BJ (cell line): ENCODE results near the gene ZNF630. TPM values are rescaled to one million over a fixed set of nuclear protein-coding genes. Genes with fewer than 3 reads are reported as not detected.
A peak's percentile ranks its signal among the peaks of the same experiment; 100 is the strongest.
"Not testable (repeated sequence)": the region's sequence is repeated elsewhere in the genome, so short reads cannot be mapped to it uniquely, and the experiment has no call there.

Experiments
- CTCF ChIA-PET: fragments of 350-600 bp; formaldehyde crosslinking; extraction: SDS; loops from one replicate; lab custom pipeline; 2021; ENCODE audit warnings: antibody characterized with exemption, inconsistent platforms; lab: Yijun Ruan, JAX
- POLR2A ChIA-PET: fragments of 300-600 bp; sonication (Branson Sonifier 250); formaldehyde crosslinking; extraction: SDS; loops from one replicate; lab custom pipeline; 2021; ENCODE audit warnings: antibody characterized with exemption; lab: Charles Lee
- DNase-seq: peaks from one replicate; pipeline ENCODE4 v3.0.0-alpha.2; 2011; ENCODE audit warnings: low read depth
- H3K27me3 ChIP-seq: 2 replicates; pipeline ENCODE4 v1.6.0; 2011; ENCODE audit warnings: low read length; ENCODE audit not compliant: control insufficient read depth, insufficient read depth
- H3K36me3 ChIP-seq: 2 replicates; pipeline ENCODE4 v1.5.1; 2011; ENCODE audit warnings: low read length; ENCODE audit not compliant: control insufficient read depth, insufficient read depth
- H3K4me3 ChIP-seq: 2 replicates; pipeline ENCODE4 v1.5.1; 2011; ENCODE audit warnings: low read depth, mild to moderate bottlenecking, control low read depth, low read length
- CTCF ChIP-seq: IDR thresholded peaks from 2 replicates; pipeline ENCODE4 v1.5.1; 2011; ENCODE audit warnings: low read depth, mild to moderate bottlenecking, control low read depth, inconsistent platforms, low read length, moderate library complexity; ENCODE audit not compliant: insufficient read depth
- polyA minus RNA-seq: library from RNA; depleted of rRNA, polyadenylated mRNA; stranded (reverse); fragments of >200 nt; gene quantifications from 2 replicates; pipeline ENCODE4 v1.2.3, GENCODE V29; 2011; rRNA and poly(A)+ RNA removed
- polyA plus RNA-seq: library from polyadenylated mRNA; depleted of rRNA; stranded (reverse); fragments of >200 nt; gene quantifications from 2 replicates; pipeline ENCODE4 v1.2.3, GENCODE V29; 2011; rRNA removed

ZNF630 gene
- 0.90 and 1.5 TPM in 2 replicates for polyA plus RNA-seq
- 0.82 and 1.2 TPM in 2 replicates for polyA minus RNA-seq

GRCh38 chrX:48071064-48071985 lies at the start of gene ZNF630:
TSS of gene ZNF630 (minus strand) at chrX:48071640. CDS start at chrX:48066886, 4,754 bp downstream.
- ChIA-PET POLR2A (no interaction called here), CTCF (no interaction called here)
- DNase-seq, result peak; percentile 9
- no peaks in the 10 kb centered on the region for H3K27me3 ChIP-seq
- TF ChIP-seq CTCF, result no peak
- peak within 1 kb of the TSS; percentile 49 for H3K4me3 ChIP-seq
- H3K36me3 ChIP-seq, result no peaks in the 10 kb centered on the region

- no peaks in the 10 kb centered on the region for H3K27me3 ChIP-seq
- POLR2A ChIA-PET, result no interaction called here
- no peak for DNase-seq
Observed at GRCh38 chrX:48107717-48108116, 36.3 kb upstream of the ZNF630 start.

GRCh38 chrX:48102874-48103374 lies 31.5 kb upstream of the ZNF630 start:
- H3K4me3 ChIP-seq, result no peak overlapping the region
- H3K27me3 ChIP-seq, result no peaks in the 10 kb centered on the region
- no peak for DNase-seq
- ChIA-PET POLR2A (no interaction called here), CTCF (no interaction called here)
- H3K36me3 ChIP-seq, result no peaks in the 10 kb centered on the region
- no peak for TF ChIP-seq CTCF

More at GRCh38 chrX:48107717-48108116, 36.3 kb upstream of the ZNF630 start:
- Histone ChIP-seq H3K36me3 (no peaks in the 10 kb centered on the region), H3K4me3 (no peak overlapping the region)
- TF ChIP-seq CTCF, result no peak
- CTCF ChIA-PET, result no interaction called here

- ChIA-PET CTCF (no interaction called here), POLR2A (no interaction called here)
- H3K27me3 ChIP-seq, result no peaks in the 10 kb centered on the region
- no peak overlapping the region for H3K4me3 ChIP-seq
- DNase-seq, result no peak
- H3K36me3 ChIP-seq, result no peaks in the 10 kb centered on the region
- TF ChIP-seq CTCF, result no peak
Observed at GRCh38 chrX:48101443-48101842, 30.0 kb upstream of the ZNF630 start.

GRCh38 chrX:48092558-48092957 lies 21.1 kb upstream of the ZNF630 start:
- H3K4me3 ChIP-seq, POLR2A ChIA-PET, H3K36me3 ChIP-seq, DNase-seq, H3K27me3 ChIP-seq: not testable (repeated sequence)
- CTCF ChIA-PET, result interaction anchor here (1.6 kb wide), 1 partner anchor 9 kb away, joined by 5 read pairs; no protein-coding TSS in a partner anchor
